ENCODE measurements around the gene MRNIP.

Gene MRNIP

DNA sequence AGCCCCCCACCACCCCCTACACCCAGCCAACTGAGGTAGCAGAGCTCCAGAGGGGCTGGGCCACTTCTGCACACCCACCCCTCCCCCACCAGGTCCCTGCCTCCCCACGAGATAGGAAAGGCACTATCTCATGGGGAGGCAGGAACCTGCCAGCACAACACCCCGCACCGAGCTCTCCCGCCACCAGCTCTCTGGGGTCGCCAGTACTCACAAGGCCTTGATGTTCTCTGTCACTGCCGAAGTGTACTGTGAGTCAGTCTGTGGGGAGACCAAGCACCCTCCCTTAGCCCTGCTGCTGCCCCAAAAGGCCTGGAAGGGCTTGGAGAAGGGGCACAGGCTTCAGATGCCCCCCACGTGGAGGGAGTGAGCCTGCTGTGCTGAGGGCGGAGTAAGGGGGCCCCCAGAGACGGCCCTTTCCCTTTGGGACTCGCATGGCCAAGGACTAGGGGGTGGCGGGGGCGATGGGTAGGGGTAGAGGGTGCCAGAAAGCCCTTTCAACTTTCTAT is 57.9 kb downstream of the MRNIP start:
- Histone ChIP-seq H3K27me3 (ENCODE audit: control insufficient read depth in 5 of 5, insufficient read depth in 4 of 5, low read length in 5 of 5) (no peaks in the 10 kb centered on the region), H3K9me3 (ENCODE audit: control insufficient read depth in 5 of 5, low read length in 5 of 5) (no peaks in the 10 kb centered on the region), H3K27ac (ENCODE audit: low read depth, low read length) (no peak overlapping the region), H3K4me1 (ENCODE audit: control insufficient read depth in 5 of 5, insufficient read depth in 5 of 5, low read length in 5 of 5) (peaks cover 1 to 48% (median 40%) of the 10 kb centered on the region in 5 donors), H3K4me3 (ENCODE audit: low read depth in 1 of 5, low read length in 5 of 5) (no peak overlapping the region), H3K36me3 (ENCODE audit: control insufficient read depth in 5 of 5, insufficient read depth in 5 of 5, low read length in 5 of 5) (peaks cover 0 to 45% (median 38%) of the 10 kb centered on the region in 5 donors), H3K9ac (ENCODE audit: low read length in 5 of 5) (no peak overlapping the region)

DNA sequence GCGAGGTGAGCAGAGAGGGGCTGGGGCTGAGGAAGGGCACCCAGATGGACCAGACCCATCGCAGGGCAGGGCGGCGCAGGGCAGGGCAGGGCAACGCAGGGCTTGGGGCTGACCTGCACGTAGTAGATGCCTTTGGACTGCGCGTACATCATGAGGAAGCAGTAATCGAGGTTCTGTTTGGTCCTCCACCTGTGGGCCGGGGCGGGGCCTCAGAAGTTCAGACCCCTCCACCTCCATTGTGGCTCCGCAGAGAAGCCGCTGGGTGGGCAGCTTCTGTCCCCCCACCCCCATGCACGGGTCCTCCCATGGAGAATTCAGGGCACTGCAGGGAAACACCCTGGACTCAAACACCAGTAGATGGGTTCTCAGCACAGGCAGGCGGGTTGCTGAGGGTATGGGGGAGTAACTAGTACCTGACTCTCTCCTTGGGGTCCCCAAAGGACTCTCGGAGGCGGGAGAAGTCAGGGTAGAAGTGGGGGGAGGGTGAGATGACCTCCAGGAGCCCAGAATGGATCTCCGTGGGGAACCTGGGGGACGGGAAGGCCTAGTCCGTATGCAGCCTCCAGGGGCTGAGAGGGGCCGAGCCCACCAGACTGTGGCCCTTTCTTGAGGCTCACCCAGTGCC is 58.4 kb downstream of the MRNIP start:
- Histone ChIP-seq H3K27ac (ENCODE audit: low read depth, low read length) (no peak overlapping the region), H3K9me3 (ENCODE audit: control insufficient read depth in 5 of 5, low read length in 5 of 5) (no peaks in the 10 kb centered on the region), H3K4me3 (ENCODE audit: low read depth in 1 of 5, low read length in 5 of 5) (no peak overlapping the region), H3K36me3 (ENCODE audit: control insufficient read depth in 5 of 5, insufficient read depth in 5 of 5, low read length in 5 of 5) (peaks cover 0 to 45% (median 38%) of the 10 kb centered on the region in 5 donors), H3K9ac (ENCODE audit: low read length in 5 of 5) (no peak overlapping the region), H3K27me3 (ENCODE audit: control insufficient read depth in 5 of 5, insufficient read depth in 4 of 5, low read length in 5 of 5) (no peaks in the 10 kb centered on the region), H3K4me1 (ENCODE audit: control insufficient read depth in 5 of 5, insufficient read depth in 5 of 5, low read length in 5 of 5) (peaks cover 1 to 48% (median 41%) of the 10 kb centered on the region in 5 donors)

GRCh38 chr5:179799644-179799973 is 59.0 kb downstream of the MRNIP start:
- Histone ChIP-seq H3K4me1 (ENCODE audit: control insufficient read depth in 5 of 5, insufficient read depth in 5 of 5, low read length in 5 of 5) (peaks cover 0 to 48% (median 41%) of the 10 kb centered on the region in 5 donors), H3K27ac (ENCODE audit: low read depth, low read length) (no peak overlapping the region), H3K4me3 (ENCODE audit: low read depth in 1 of 5, low read length in 5 of 5) (no peak overlapping the region), H3K9me3 (ENCODE audit: control insufficient read depth in 5 of 5, low read length in 5 of 5) (no peaks in the 10 kb centered on the region), H3K36me3 (ENCODE audit: control insufficient read depth in 5 of 5, insufficient read depth in 5 of 5, low read length in 5 of 5) (peaks cover 0 to 45% (median 38%) of the 10 kb centered on the region in 5 donors), H3K27me3 (ENCODE audit: control insufficient read depth in 5 of 5, insufficient read depth in 4 of 5, low read length in 5 of 5) (no peaks in the 10 kb centered on the region), H3K9ac (ENCODE audit: low read length in 5 of 5) (no peak overlapping the region)

DNA sequence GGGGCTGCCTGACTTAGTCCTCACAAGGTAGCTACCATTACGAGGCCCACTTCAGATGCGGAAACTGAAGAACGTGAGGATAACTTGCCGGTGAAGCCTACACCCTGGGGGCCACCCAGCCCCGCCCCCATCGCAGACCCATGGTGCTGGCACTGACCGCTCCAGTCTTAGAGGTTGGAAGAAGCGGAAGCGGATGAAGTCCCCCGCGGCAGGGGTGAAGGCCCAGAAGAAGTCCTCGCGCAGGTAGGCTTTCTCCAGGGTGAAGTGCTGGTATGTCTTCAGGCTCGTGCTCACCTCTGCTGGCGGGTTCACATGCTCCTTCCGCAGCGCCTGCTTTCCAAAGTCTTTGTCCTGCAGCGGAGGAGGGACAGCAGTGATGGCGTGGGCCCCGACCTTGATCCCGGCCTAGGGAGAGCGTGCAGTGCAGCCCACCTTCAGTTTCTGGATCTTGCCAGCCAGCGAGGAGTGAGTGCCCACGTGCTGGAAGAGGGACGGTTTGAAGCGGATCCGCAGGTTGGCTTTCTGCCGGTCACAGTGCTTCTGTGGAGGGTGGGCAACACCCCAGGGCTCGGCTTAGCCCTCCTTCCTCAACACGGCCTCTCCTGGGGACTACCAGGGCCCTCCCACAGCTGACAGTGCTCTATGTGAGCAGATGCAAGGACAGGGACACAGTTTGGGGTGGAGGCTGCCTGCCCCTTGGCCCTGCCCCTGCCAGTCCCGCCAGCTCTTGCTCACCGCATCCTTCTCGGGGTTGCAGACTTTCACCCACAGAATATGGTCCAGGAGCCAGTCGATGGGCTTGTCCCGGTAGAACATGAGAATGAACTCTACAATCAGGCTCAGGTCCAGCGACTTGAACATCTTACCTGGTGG is 59.6 kb downstream of the MRNIP start:
- peaks cover 0 to 45% (median 38%) of the 10 kb centered on the region in 5 donors for H3K36me3 ChIP-seq (ENCODE audit: control insufficient read depth in 5 of 5, insufficient read depth in 5 of 5, low read length in 5 of 5)
- H3K9me3 ChIP-seq (ENCODE audit: control insufficient read depth in 5 of 5, low read length in 5 of 5): no peaks in the 10 kb centered on the region
- no peak overlapping the region for H3K4me3 ChIP-seq (ENCODE audit: low read depth in 1 of 5, low read length in 5 of 5)
- H3K4me1 ChIP-seq (ENCODE audit: control insufficient read depth in 5 of 5, insufficient read depth in 5 of 5, low read length in 5 of 5): peaks cover 0 to 48% (median 41%) of the 10 kb centered on the region in 5 donors
- no peaks in the 10 kb centered on the region for H3K27me3 ChIP-seq (ENCODE audit: control insufficient read depth in 5 of 5, insufficient read depth in 4 of 5, low read length in 5 of 5)
- H3K9ac ChIP-seq (ENCODE audit: low read length in 5 of 5): no peak overlapping the region
- H3K27ac ChIP-seq (ENCODE audit: low read depth, low read length): no peak overlapping the region

GRCh38 chr5:179798144-179798770 is 60.4 kb downstream of the MRNIP start:
- Histone ChIP-seq H3K27ac (ENCODE audit: low read depth, low read length) (no peak overlapping the region), H3K4me3 (ENCODE audit: low read depth in 1 of 5, low read length in 5 of 5) (no peak overlapping the region), H3K27me3 (ENCODE audit: control insufficient read depth in 5 of 5, insufficient read depth in 4 of 5, low read length in 5 of 5) (no peaks in the 10 kb centered on the region), H3K9me3 (ENCODE audit: control insufficient read depth in 5 of 5, low read length in 5 of 5) (no peaks in the 10 kb centered on the region), H3K36me3 (ENCODE audit: control insufficient read depth in 5 of 5, insufficient read depth in 5 of 5, low read length in 5 of 5) (peaks cover 0 to 45% (median 38%) of the 10 kb centered on the region in 5 donors), H3K9ac (ENCODE audit: low read length in 5 of 5) (no peak overlapping the region), H3K4me1 (ENCODE audit: control insufficient read depth in 5 of 5, insufficient read depth in 5 of 5, low read length in 5 of 5) (peaks cover 2 to 51% (median 44%) of the 10 kb centered on the region in 5 donors)

DNA sequence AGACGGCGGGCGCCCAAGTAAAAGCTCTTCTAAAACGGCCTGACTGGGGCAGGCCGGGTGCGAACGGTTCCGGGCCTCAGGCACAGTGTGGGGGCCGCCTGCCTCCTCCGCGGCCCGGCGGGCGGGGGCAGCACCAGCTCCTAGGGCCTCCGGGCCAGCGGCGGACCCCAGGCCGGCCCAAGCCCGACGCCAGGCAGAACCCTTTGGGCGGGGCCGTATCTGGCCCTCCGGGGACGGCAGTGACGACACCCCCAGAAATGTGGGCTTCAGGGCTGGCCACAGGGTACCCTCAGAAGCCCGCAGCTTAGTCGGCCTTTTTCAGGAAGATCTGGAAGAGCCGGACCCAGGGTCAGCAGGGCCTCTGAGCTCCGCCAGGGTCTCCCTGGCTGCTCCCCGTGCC is 60.9 kb downstream of the MRNIP start:
- Histone ChIP-seq H3K27ac (ENCODE audit: low read depth, low read length) (no peak overlapping the region), H3K9me3 (ENCODE audit: control insufficient read depth in 5 of 5, low read length in 5 of 5) (no peaks in the 10 kb centered on the region), H3K4me3 (ENCODE audit: low read depth in 1 of 5, low read length in 5 of 5) (no peak overlapping the region), H3K36me3 (ENCODE audit: control insufficient read depth in 5 of 5, insufficient read depth in 5 of 5, low read length in 5 of 5) (peaks cover 0 to 45% (median 38%) of the 10 kb centered on the region in 5 donors), H3K4me1 (ENCODE audit: control insufficient read depth in 5 of 5, insufficient read depth in 5 of 5, low read length in 5 of 5) (peaks cover 2 to 53% (median 44%) of the 10 kb centered on the region in 5 donors), H3K9ac (ENCODE audit: low read length in 5 of 5) (no peak overlapping the region), H3K27me3 (ENCODE audit: control insufficient read depth in 5 of 5, insufficient read depth in 4 of 5, low read length in 5 of 5) (no peaks in the 10 kb centered on the region)

- peaks cover 0 to 45% (median 37%) of the 10 kb centered on the region in 5 donors for H3K36me3 ChIP-seq (ENCODE audit: control insufficient read depth in 5 of 5, insufficient read depth in 5 of 5, low read length in 5 of 5)
- H3K27ac ChIP-seq (ENCODE audit: low read depth, low read length): peak overlapping the region; percentile 67
- no peaks in the 10 kb centered on the region for H3K27me3 ChIP-seq (ENCODE audit: control insufficient read depth in 5 of 5, insufficient read depth in 4 of 5, low read length in 5 of 5)
- H3K9ac ChIP-seq (ENCODE audit: low read length in 5 of 5): peak overlapping the region in 4 of 5 donors; percentile 46 to 77 (median 74)
- H3K4me1 ChIP-seq (ENCODE audit: control insufficient read depth in 5 of 5, insufficient read depth in 5 of 5, low read length in 5 of 5): peaks cover 4 to 54% (median 47%) of the 10 kb centered on the region in 5 donors
- peak overlapping the region; percentile 46 to 69 (median 65) for H3K4me3 ChIP-seq (ENCODE audit: low read depth in 1 of 5, low read length in 5 of 5)
- no peaks in the 10 kb centered on the region for H3K9me3 ChIP-seq (ENCODE audit: control insufficient read depth in 5 of 5, low read length in 5 of 5)
Observed at GRCh38 chr5:179796877-179797608, 61.6 kb downstream of the MRNIP start.

- H3K9ac ChIP-seq (ENCODE audit: low read length in 5 of 5): peak overlapping the region in 4 of 5 donors; percentile 59 to 77 (median 74)
- peak overlapping the region; percentile 46 to 71 (median 68) for H3K4me3 ChIP-seq (ENCODE audit: low read depth in 1 of 5, low read length in 5 of 5)
- peak overlapping the region; percentile 67 for H3K27ac ChIP-seq (ENCODE audit: low read depth, low read length)
- H3K36me3 ChIP-seq (ENCODE audit: control insufficient read depth in 5 of 5, insufficient read depth in 5 of 5, low read length in 5 of 5): peaks cover 0 to 42% (median 35%) of the 10 kb centered on the region in 5 donors
- H3K4me1 ChIP-seq (ENCODE audit: control insufficient read depth in 5 of 5, insufficient read depth in 5 of 5, low read length in 5 of 5): peaks cover 4 to 57% (median 50%) of the 10 kb centered on the region in 5 donors
- H3K9me3 ChIP-seq (ENCODE audit: control insufficient read depth in 5 of 5, low read length in 5 of 5): no peaks in the 10 kb centered on the region
- no peaks in the 10 kb centered on the region for H3K27me3 ChIP-seq (ENCODE audit: control insufficient read depth in 5 of 5, insufficient read depth in 4 of 5, low read length in 5 of 5)
Observed at GRCh38 chr5:179795863-179796833, 62.5 kb downstream of the MRNIP start.

All from subcutaneous abdominal adipose tissue (tissue), 5 donors.